Measurements from ENCODE around the gene S1PR4. TPM values are rescaled to one million over a fixed set of nuclear protein-coding genes. Genes with fewer than 3 reads are reported as not detected.

The S1PR4 gene
- total and polyA plus RNA-seq, 2 of the 13 experiments (the other 11 are each of a cell fraction or from before 2014, with no cell fraction given), result 0.07 to 0.09 TPM

DNA sequence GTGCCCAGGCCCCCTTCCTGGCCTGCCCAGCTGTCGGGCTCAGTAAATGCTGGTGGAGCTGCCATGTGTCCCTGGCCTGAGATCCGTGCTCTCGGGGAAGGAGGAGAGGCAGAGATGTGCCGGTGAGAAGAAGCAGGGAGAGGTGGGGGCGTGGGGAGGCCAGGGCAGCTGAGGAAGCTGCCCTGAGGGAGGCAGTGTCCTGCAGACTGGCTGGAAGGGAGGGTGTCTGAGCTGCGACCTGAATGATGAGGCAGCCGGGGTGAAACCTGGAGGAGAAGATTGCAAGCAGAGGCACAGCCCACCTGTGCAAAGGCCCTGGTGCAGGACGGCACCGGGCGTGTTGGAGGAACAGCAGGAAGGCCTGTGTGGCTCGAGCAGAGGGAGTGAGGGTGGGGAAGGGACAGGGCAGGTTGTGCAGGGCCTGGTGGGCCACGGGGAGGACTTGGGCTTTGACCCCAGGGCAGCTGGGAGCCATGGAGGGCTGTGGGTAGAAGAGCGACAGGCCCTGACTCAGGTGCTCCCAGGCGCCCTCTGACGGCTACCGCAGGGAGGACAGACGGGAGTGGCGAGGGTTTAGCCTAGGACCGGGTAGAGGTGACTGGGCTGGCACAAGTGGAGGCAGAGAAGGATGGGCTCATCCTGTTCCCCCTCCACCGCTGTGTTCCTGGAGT is 31.9 kb downstream of the S1PR4 start (continued):
- TF ChIP-seq, protein P1, sequence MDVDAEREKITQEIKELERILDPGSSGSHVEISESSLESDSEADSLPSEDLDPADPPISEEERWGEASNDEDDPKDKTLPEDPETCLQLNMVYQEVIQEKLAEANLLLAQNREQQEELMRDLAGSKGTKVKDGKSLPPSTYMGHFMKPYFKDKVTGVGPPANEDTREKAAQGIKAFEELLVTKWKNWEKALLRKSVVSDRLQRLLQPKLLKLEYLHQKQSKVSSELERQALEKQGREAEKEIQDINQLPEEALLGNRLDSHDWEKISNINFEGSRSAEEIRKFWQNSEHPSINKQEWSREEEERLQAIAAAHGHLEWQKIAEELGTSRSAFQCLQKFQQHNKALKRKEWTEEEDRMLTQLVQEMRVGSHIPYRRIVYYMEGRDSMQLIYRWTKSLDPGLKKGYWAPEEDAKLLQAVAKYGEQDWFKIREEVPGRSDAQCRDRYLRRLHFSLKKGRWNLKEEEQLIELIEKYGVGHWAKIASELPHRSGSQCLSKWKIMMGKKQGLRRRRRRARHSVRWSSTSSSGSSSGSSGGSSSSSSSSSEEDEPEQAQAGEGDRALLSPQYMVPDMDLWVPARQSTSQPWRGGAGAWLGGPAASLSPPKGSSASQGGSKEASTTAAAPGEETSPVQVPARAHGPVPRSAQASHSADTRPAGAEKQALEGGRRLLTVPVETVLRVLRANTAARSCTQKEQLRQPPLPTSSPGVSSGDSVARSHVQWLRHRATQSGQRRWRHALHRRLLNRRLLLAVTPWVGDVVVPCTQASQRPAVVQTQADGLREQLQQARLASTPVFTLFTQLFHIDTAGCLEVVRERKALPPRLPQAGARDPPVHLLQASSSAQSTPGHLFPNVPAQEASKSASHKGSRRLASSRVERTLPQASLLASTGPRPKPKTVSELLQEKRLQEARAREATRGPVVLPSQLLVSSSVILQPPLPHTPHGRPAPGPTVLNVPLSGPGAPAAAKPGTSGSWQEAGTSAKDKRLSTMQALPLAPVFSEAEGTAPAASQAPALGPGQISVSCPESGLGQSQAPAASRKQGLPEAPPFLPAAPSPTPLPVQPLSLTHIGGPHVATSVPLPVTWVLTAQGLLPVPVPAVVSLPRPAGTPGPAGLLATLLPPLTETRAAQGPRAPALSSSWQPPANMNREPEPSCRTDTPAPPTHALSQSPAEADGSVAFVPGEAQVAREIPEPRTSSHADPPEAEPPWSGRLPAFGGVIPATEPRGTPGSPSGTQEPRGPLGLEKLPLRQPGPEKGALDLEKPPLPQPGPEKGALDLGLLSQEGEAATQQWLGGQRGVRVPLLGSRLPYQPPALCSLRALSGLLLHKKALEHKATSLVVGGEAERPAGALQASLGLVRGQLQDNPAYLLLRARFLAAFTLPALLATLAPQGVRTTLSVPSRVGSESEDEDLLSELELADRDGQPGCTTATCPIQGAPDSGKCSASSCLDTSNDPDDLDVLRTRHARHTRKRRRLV (CRISPR knock-in tag; IDR thresholded peaks at IDR 0.05), result no peak
- TF ChIP-seq SP1 (IDR thresholded peaks at IDR 0.05) (no peak), SP1 (CRISPR knock-in tag; IDR thresholded peaks at IDR 0.05) (0 out of 2 replicates have a peak, but pooled peaks have one; percentile 12), ZSCAN30 (CRISPR knock-in tag; IDR thresholded peaks at IDR 0.05) (no peak), PCBP1 (IDR thresholded peaks at IDR 0.05; ENCODE audit: borderline replicate concordance, low read depth, low read length) (peak; percentile 73; the same call in 1 of the 2 replicates), NFYB (CRISPR knock-in tag; IDR thresholded peaks at IDR 0.05) (no peak), NONO (IDR thresholded peaks at IDR 0.05) (no peak), NONO (CRISPR knock-in tag; conservative IDR thresholded peaks at IDR 0.05) (0 out of 2 replicates have a peak, but pooled peaks have one; percentile 12), SAFB2 (CRISPR knock-in tag; IDR thresholded peaks at IDR 0.05; ENCODE audit: borderline replicate concordance, low read depth) (no peak), PLRG1 (conservative IDR thresholded peaks at IDR 0.05) (no peak), MYC (CRISPR knock-in tag; IDR thresholded peaks at IDR 0.05; ENCODE audit: borderline replicate concordance) (0 out of 2 replicates have a peak, but pooled peaks have one; percentile 42), ZNF138 (CRISPR knock-in tag; IDR thresholded peaks at IDR 0.05; ENCODE audit: low read depth) (no peak), ZC3H4 (CRISPR knock-in tag; IDR thresholded peaks at IDR 0.05; ENCODE audit: borderline replicate concordance) (no peak), TCF7 (IDR thresholded peaks at IDR 0.05; ENCODE audit: low read depth) (no peak), ZNF772 (CRISPR knock-in tag; IDR thresholded peaks at IDR 0.05) (no peak), EEA1 (CRISPR knock-in tag; IDR thresholded peaks at IDR 0.05; ENCODE audit: borderline replicate concordance) (no peak), ZNF17 (CRISPR knock-in tag; IDR thresholded peaks at IDR 0.05) (no peak), RXRB (CRISPR knock-in tag; IDR thresholded peaks at IDR 0.05; ENCODE audit: borderline replicate concordance) (no peak)
- TF ChIP-seq, protein P2, sequence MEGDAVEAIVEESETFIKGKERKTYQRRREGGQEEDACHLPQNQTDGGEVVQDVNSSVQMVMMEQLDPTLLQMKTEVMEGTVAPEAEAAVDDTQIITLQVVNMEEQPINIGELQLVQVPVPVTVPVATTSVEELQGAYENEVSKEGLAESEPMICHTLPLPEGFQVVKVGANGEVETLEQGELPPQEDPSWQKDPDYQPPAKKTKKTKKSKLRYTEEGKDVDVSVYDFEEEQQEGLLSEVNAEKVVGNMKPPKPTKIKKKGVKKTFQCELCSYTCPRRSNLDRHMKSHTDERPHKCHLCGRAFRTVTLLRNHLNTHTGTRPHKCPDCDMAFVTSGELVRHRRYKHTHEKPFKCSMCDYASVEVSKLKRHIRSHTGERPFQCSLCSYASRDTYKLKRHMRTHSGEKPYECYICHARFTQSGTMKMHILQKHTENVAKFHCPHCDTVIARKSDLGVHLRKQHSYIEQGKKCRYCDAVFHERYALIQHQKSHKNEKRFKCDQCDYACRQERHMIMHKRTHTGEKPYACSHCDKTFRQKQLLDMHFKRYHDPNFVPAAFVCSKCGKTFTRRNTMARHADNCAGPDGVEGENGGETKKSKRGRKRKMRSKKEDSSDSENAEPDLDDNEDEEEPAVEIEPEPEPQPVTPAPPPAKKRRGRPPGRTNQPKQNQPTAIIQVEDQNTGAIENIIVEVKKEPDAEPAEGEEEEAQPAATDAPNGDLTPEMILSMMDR (CRISPR knock-in tag; IDR thresholded peaks at IDR 0.05), result peak; percentile 74
- TF ChIP-seq, protein P3, sequence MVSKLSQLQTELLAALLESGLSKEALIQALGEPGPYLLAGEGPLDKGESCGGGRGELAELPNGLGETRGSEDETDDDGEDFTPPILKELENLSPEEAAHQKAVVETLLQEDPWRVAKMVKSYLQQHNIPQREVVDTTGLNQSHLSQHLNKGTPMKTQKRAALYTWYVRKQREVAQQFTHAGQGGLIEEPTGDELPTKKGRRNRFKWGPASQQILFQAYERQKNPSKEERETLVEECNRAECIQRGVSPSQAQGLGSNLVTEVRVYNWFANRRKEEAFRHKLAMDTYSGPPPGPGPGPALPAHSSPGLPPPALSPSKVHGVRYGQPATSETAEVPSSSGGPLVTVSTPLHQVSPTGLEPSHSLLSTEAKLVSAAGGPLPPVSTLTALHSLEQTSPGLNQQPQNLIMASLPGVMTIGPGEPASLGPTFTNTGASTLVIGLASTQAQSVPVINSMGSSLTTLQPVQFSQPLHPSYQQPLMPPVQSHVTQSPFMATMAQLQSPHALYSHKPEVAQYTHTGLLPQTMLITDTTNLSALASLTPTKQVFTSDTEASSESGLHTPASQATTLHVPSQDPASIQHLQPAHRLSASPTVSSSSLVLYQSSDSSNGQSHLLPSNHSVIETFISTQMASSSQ (IDR thresholded peaks at IDR 0.05; ENCODE audit: low read depth), result no peak
- TF ChIP-seq, protein P3 (CRISPR knock-in tag; IDR thresholded peaks at IDR 0.05; ENCODE audit: borderline replicate concordance), result no peak

Measured in HepG2 (cell line).